Suprapubic skin (tissue), 3 donors: ENCODE data around the gene KCP.

ENCODE experiments used
- CTCF ChIP-seq, 2 donors: fragments of 200-600 bp in 1 of 2; fragments of 450-650 bp in 1 of 2; sonication (generic) in 1 of 2; IDR thresholded peaks; one replicate each; pipeline ENCODE4 v1.5.1; 2016 to 2019; ENCODE audit warnings: antibody characterized with exemption in 2 of 2, mild to moderate bottlenecking in 1 of 2, moderate library complexity in 1 of 2
- POLR2A ChIP-seq, 2 donors: fragments of 450-650 bp; IDR thresholded peaks; one replicate each; pipeline ENCODE4 v1.6.1; 2017; ENCODE audit warnings: antibody characterized with exemption in 2 of 2, mild to moderate bottlenecking in 2 of 2, moderate library complexity in 2 of 2

GRCh38 chr7:128836729-128837348 is 73.7 kb downstream of the KCP start:
- no peak for TF ChIP-seq POLR2A (IDR thresholded peaks at IDR 0.05)
- no peak for TF ChIP-seq CTCF (IDR thresholded peaks at IDR 0.05)
